Karpas-422 (cell line): ENCODE data around the gene AMOT. TPM values are rescaled to one million over a fixed set of nuclear protein-coding genes. Genes with fewer than 3 reads are reported as not detected.

Experiments
- DNase-seq: peaks from one replicate; pipeline ENCODE4 v3.0.0-alpha.2; 2015
- H2AFZ ChIP-seq: fragments of 200-600 bp; sonication (generic); 2 replicates; pipeline ENCODE4 v1.6.1; 2014; ENCODE audit warnings: antibody characterized with exemption, low read length, mixed read lengths
- H3K27ac ChIP-seq: fragments of 200-600 bp; sonication (generic); 2 replicates; pipeline ENCODE4 v1.5.1; 2014; ENCODE audit warnings: mild to moderate bottlenecking, low read length, moderate library complexity
- H3K27me3 ChIP-seq: fragments of 200-600 bp; sonication (generic); 2 replicates; pipeline ENCODE4 v1.6.1; 2014; ENCODE audit warnings: low read length, mixed read lengths
- H3K36me3 ChIP-seq: fragments of 200-600 bp; sonication (generic); 2 replicates; pipeline ENCODE4 v1.6.1; 2014; ENCODE audit warnings: low read length, mixed read lengths; ENCODE audit not compliant: insufficient read depth
- H3K4me1 ChIP-seq: fragments of 200-600 bp; sonication (generic); 2 replicates; pipeline ENCODE4 v1.6.1; 2014; ENCODE audit warnings: mild to moderate bottlenecking, low read length, mixed read lengths
- H3K4me2 ChIP-seq: fragments of 200-600 bp; sonication (generic); 2 replicates; pipeline ENCODE4 v1.6.1; 2014; ENCODE audit warnings: low read length, low read depth, mild to moderate bottlenecking; ENCODE audit not compliant: poor library complexity, severe bottlenecking
- H3K4me3 ChIP-seq: fragments of 200-600 bp; sonication (generic); 2 replicates; pipeline ENCODE4 v1.5.1; 2014; ENCODE audit warnings: mild to moderate bottlenecking, antibody characterized with exemption, low read length, mixed read lengths
- H3K79me2 ChIP-seq: fragments of 200-600 bp; sonication (generic); 2 replicates; pipeline ENCODE4 v1.6.1; 2014; ENCODE audit warnings: mild to moderate bottlenecking, low read length, mixed read lengths
- H3K9ac ChIP-seq: fragments of 200-600 bp; sonication (generic); 2 replicates; pipeline ENCODE4 v1.6.0; 2014; ENCODE audit warnings: low read length
- H3K9me2 ChIP-seq: fragments of 200-600 bp; sonication (generic), shearing (Covaris generic); replicated peaks from 2 replicates; pipeline ENCODE4 v1.6.0; 2014; ENCODE audit warnings: mild to moderate bottlenecking, low read length, moderate library complexity; ENCODE audit not compliant: insufficient read depth
- H3K9me3 ChIP-seq: fragments of 300-700, 200-600 bp; sonication (generic); 2 replicates; pipeline ENCODE4 v1.6.1; 2014; ENCODE audit warnings: low read length, mixed read lengths
- H4K20me1 ChIP-seq: fragments of 200-600 bp; sonication (generic); 2 replicates; pipeline ENCODE4 v1.6.1; 2014; ENCODE audit warnings: mild to moderate bottlenecking, antibody characterized with exemption, low read length, low read depth; ENCODE audit not compliant: insufficient read depth
- total RNA-seq: library from RNA; depleted of rRNA; stranded (reverse); fragments of >200 nt; shearing (Covaris generic); gene quantifications from 2 replicates; pipeline ENCODE4 v1.2.3, GENCODE V29; 2014; ENCODE audit warnings: low replicate concordance

The AMOT gene
- total RNA-seq, 1 experiment from 2014 or later = not detected

DNA sequence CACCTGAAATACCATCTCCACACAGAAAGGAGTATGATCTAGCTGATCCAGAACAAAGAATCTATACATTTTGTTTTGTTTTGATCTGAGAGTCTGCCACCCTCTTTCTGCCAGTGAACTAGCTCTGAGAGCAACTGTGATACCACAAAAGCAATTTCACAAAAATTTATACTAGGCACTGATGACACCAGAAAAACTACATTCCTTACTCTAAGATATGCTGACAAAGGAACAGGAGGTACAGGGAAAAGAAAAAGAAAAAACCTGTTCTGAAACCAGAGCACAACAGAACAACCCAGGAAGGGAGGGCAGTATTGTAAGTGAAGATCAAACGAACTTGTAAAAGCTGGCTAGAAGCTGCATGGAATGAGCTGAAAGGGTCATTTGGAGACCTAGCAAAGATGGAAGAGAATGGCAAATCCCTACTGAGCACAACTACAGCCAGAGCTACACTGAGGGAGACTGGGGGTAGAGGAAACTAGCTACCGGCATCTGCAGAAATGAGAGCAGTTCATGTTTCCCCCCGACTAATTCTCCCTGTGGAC is 31.9 kb downstream of the AMOT start:
- Histone ChIP-seq H3K79me2 (no peaks in the 10 kb centered on the region), H3K9me3 (no peaks in the 10 kb centered on the region), H3K27ac (no peak overlapping the region), H3K4me1 (no peaks in the 10 kb centered on the region), H3K9ac (no peak overlapping the region), H3K36me3 (no peaks in the 10 kb centered on the region), H2AFZ (no peak overlapping the region), H3K4me3 (no peak overlapping the region), H3K27me3 (no peaks in the 10 kb centered on the region), H3K4me2 (no peak overlapping the region), H3K9me2 (no peaks in the 10 kb centered on the region), H4K20me1 (no peaks in the 10 kb centered on the region)
- DNase-seq = no peak

DNA sequence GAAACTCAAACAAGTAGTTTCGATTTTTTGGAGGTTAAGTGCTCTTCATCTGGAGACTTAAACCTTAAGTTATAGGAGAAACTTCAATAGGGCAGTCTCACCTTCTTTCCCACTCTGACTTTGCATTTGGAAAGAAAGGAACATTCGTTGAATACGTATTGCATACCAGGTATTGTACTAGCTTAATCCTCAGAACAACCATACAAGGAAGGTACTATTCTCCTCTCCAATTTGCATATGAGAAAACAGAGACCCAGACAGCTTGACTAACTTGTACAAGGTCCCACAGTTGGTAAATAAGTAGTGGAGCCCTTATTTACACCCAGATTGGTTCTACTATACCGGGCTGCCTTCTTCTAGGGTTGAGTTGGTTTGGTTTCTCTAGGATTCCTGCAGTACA is 32.6 kb downstream of the AMOT start:
- H3K9me3 ChIP-seq = no peaks in the 10 kb centered on the region
- H2AFZ ChIP-seq = no peak overlapping the region
- no peaks in the 10 kb centered on the region for H3K9me2 ChIP-seq
- no peak overlapping the region for H3K4me3 ChIP-seq
- no peaks in the 10 kb centered on the region for H3K27me3 ChIP-seq
- H3K36me3 ChIP-seq = no peaks in the 10 kb centered on the region
- H3K4me1 ChIP-seq = no peaks in the 10 kb centered on the region
- H3K4me2 ChIP-seq = no peak overlapping the region
- H3K27ac ChIP-seq = no peak overlapping the region
- DNase-seq = no peak
- H3K9ac ChIP-seq = no peak overlapping the region
- H3K79me2 ChIP-seq = no peaks in the 10 kb centered on the region
- no peaks in the 10 kb centered on the region for H4K20me1 ChIP-seq

DNA sequence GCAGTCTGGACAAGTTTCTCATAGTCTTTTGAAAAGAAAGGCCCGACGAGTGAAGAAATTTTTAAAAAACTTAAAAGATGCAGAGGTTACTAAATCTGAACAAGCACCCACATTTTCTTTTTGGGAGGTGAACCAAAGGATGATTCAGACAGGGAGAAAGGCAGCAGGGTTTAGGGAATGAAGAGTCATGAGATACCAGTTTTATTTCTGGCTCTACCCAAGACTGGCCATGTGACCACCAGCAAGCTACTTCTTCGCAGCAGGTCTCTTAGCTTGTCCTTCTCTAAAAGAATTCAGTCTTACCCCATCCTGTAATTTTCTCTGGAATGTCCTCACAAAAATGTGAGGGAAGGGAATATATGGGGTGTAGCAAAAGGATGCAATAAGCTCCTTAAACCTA is 37.6 kb downstream of the AMOT start:
- DNase-seq = no peak
- Histone ChIP-seq H3K4me2 (no peak overlapping the region), H3K9me2 (no peaks in the 10 kb centered on the region)

DNA sequence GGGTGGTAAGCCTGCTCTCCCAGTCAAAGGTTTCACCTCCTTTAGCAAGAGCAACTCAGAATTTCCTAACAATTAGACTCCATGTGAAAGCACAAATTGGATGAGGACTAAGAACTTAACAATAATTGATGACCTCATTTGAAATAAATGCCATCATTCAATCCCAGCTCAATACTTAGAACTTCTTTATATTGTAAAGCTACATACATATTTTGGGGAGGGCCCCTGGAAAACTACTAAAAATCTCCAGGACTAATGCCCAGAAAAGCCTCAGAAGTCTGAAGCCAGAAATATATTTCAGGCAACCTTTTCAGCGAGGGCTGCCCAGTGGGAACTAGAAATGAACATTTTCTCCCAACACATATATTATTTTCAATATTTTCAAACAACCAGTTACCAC is 38.1 kb downstream of the AMOT start:
- Histone ChIP-seq H4K20me1 (no peaks in the 10 kb centered on the region), H3K4me2 (no peak overlapping the region), H3K4me3 (no peak overlapping the region), H3K9me3 (no peaks in the 10 kb centered on the region), H3K36me3 (no peaks in the 10 kb centered on the region), H3K27ac (no peak overlapping the region), H3K9me2 (no peaks in the 10 kb centered on the region), H3K27me3 (no peaks in the 10 kb centered on the region), H3K9ac (no peak overlapping the region), H3K79me2 (no peaks in the 10 kb centered on the region), H2AFZ (no peak overlapping the region), H3K4me1 (no peaks in the 10 kb centered on the region)
- no peak for DNase-seq

More for the DNA sequence above, 37.6 kb downstream of the AMOT start:
- no peaks in the 10 kb centered on the region for H3K79me2 ChIP-seq
- H3K9me3 ChIP-seq = no peaks in the 10 kb centered on the region
- no peak overlapping the region for H3K27ac ChIP-seq
- H3K36me3 ChIP-seq = no peaks in the 10 kb centered on the region
- H3K4me3 ChIP-seq = no peak overlapping the region
- no peak overlapping the region for H2AFZ ChIP-seq
- H3K27me3 ChIP-seq = no peaks in the 10 kb centered on the region
- no peaks in the 10 kb centered on the region for H4K20me1 ChIP-seq
- no peaks in the 10 kb centered on the region for H3K4me1 ChIP-seq
- no peak overlapping the region for H3K9ac ChIP-seq

DNA sequence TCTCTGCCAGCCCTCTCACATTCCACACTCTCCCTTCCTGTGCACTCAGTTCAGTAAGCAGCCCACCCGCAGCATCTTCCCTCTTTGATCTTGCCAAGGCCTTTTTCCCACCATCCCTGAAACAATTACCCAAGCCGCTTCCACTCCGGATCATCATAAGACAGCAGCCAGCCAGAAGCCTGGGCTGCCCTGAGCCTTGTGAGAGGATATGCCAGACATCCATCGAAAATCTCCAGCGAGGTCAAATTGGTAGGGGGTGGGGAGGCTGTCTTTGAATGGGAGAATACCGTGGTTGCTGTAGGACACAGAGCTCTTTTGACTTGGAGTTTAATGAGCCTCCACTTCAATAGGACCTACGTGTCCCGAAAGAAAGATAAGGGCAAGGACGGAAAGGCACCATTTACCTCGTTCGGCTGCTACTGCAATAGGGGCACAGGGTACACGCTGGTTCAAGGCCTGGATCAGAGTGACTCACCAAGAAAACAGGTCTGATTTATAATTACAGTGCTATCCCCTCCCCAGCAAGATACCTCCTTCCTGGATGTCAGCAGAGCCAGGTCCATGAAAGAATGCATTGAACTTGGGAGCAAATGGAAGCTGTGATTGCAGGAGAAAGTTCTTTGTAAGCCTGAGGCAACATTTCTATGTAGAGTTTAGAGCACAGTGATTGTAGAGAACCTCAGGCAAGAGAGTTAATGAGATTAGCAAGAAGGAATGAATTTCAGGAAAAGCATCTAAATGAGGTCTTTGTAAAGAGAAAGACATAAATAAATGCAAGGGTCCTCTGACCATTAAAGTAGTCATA is 39.5 kb downstream of the AMOT start:
- Histone ChIP-seq H3K4me1 (no peaks in the 10 kb centered on the region), H3K79me2 (no peaks in the 10 kb centered on the region), H3K27ac (no peak overlapping the region), H4K20me1 (no peaks in the 10 kb centered on the region), H3K9me3 (no peaks in the 10 kb centered on the region; the same call in 1 of the 2 replicates), H3K36me3 (no peaks in the 10 kb centered on the region), H3K9me2 (no peaks in the 10 kb centered on the region), H2AFZ (no peak overlapping the region), H3K4me3 (no peak overlapping the region), H3K9ac (no peak overlapping the region), H3K27me3 (no peaks in the 10 kb centered on the region), H3K4me2 (no peak overlapping the region)
- DNase-seq = no peak

DNA sequence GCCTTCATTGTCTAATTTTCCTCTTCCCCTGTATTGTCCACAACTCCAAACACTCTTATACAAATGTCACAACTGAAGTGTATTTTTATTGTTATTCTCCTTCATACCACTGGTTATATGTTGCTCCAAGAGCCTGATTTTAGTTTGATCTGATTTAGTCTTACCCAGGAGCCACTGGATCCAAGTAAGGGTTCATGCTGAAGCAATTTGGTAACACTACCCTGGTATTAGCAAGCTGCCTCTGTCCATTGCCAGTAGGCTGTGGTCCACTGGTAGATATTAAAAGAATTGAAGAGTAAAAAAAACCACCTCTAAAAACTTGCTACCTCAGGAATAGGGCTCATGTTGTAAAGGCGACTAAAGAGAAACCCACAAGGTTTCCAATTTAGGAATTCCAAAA is 41.2 kb downstream of the AMOT start:
- Histone ChIP-seq H3K36me3 (no peaks in the 10 kb centered on the region), H3K4me1 (no peaks in the 10 kb centered on the region), H3K27me3 (no peaks in the 10 kb centered on the region), H3K27ac (no peak overlapping the region), H3K4me3 (no peak overlapping the region), H2AFZ (no peak overlapping the region), H4K20me1 (no peaks in the 10 kb centered on the region), H3K4me2 (no peak overlapping the region), H3K9ac (no peak overlapping the region), H3K79me2 (no peaks in the 10 kb centered on the region), H3K9me3 (no peaks in the 10 kb centered on the region; the same call in 1 of the 2 replicates), H3K9me2 (no peaks in the 10 kb centered on the region)
- DNase-seq = no peak

GRCh38 chrX:112798736-112799135 is 41.9 kb downstream of the AMOT start:
- no peaks in the 10 kb centered on the region for H4K20me1 ChIP-seq
- no peak overlapping the region for H2AFZ ChIP-seq
- H3K9ac ChIP-seq = no peak overlapping the region
- H3K4me2 ChIP-seq = no peak overlapping the region
- no peaks in the 10 kb centered on the region for H3K79me2 ChIP-seq
- H3K27me3 ChIP-seq = no peaks in the 10 kb centered on the region
- no peaks in the 10 kb centered on the region for H3K4me1 ChIP-seq
- H3K27ac ChIP-seq = no peak overlapping the region
- H3K36me3 ChIP-seq = no peaks in the 10 kb centered on the region
- H3K9me3 ChIP-seq = no peaks in the 10 kb centered on the region; the same call in 1 of the 2 replicates
- no peaks in the 10 kb centered on the region for H3K9me2 ChIP-seq
- DNase-seq = no peak
- no peak overlapping the region for H3K4me3 ChIP-seq

GRCh38 chrX:112789931-112790330 is 50.7 kb downstream of the AMOT start:
- Histone ChIP-seq H3K9ac (no peak overlapping the region), H2AFZ (no peak overlapping the region), H3K4me2 (no peak overlapping the region), H3K27ac (no peak overlapping the region), H3K27me3 (no peaks in the 10 kb centered on the region), H3K36me3 (no peaks in the 10 kb centered on the region), H3K4me3 (no peak overlapping the region), H3K9me2 (no peaks in the 10 kb centered on the region), H3K79me2 (no peaks in the 10 kb centered on the region), H4K20me1 (no peaks in the 10 kb centered on the region), H3K9me3 (no peaks in the 10 kb centered on the region), H3K4me1 (no peaks in the 10 kb centered on the region)
- DNase-seq = no peak
